Endothelial cell of umbilical vein (primary cell): ENCODE data around the gene ZNF799.

Experiments
- CTCF ChIP-seq, 2 donors: IDR thresholded peaks; 1 replicate in 1 of 2; 2 replicates in 1 of 2; pipeline ENCODE4 v1.5.1; 2011; ENCODE audit warnings: low read length in 2 of 2, mild to moderate bottlenecking in 2 of 2, moderate library complexity in 2 of 2, control low read depth in 1 of 2, inconsistent platforms in 1 of 2, low read depth in 1 of 2; ENCODE audit not compliant: insufficient read depth in 1 of 2; ENCODE audit errors: extremely low read depth in 1 of 2
- EZH2 ChIP-seq: IDR thresholded peaks from 2 replicates; pipeline ENCODE4 v1.6.1; 2012; ENCODE audit warnings: borderline replicate concordance, low read depth, mild to moderate bottlenecking, moderate library complexity, low read length, inconsistent platforms; ENCODE audit not compliant: severe bottlenecking
- GATA2 ChIP-seq: IDR thresholded peaks from 2 replicates; pipeline ENCODE4 v1.7.0; 2011; ENCODE audit warnings: low read depth, mild to moderate bottlenecking, moderate library complexity, mixed read lengths, low read length; ENCODE audit not compliant: insufficient read length, insufficient read depth
- MAX ChIP-seq: IDR thresholded peaks from 2 replicates; pipeline ENCODE4 v1.6.1; 2011; ENCODE audit not compliant: insufficient read depth, insufficient read length
- POLR2A ChIP-seq: IDR thresholded peaks from 2 replicates; pipeline ENCODE4 v1.6.1; 2012; ENCODE audit warnings: low read depth, mild to moderate bottlenecking, control low read depth, low read length
- POLR2AphosphoS5 ChIP-seq: IDR thresholded peaks from 2 replicates; pipeline ENCODE4 v1.6.1; 2012; ENCODE audit warnings: low read depth, mild to moderate bottlenecking, control low read depth, low read length, moderate library complexity; ENCODE audit not compliant: insufficient read depth

DNA sequence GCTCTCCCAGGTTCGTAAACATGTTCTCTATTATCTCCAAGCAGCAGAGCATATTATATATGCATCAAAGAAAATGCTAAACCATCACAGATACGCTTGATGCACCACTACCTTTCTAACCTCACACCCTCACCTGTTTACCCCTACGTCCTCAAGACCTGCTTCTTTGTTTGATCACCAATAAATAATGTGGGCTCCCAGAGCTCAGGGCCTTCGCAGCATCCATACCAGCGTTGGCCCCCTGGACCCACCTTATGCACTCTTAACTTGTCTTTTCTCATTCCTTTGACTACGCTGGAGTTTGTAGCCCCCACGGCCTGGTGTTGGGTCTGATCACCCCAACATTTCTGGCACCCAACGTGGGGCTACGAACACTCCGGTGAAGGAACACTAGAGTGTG lies 49.8 kb upstream of the ZNF799 start:
- TF ChIP-seq MAX, result no peak
- TF ChIP-seq CTCF (IDR thresholded peaks at IDR 0.05; ENCODE audit: extremely low read depth in 1 of 2, insufficient read depth in 1 of 2, low read depth in 1 of 2, low read length in 2 of 2), result no peak
- TF ChIP-seq POLR2AphosphoS5, result no peak
- no peak for TF ChIP-seq POLR2A
- TF ChIP-seq EZH2, result no peak
- no peak for TF ChIP-seq GATA2
